Measurements from ENCODE around the gene ANKIB1.

The ANKIB1 gene

GRCh38 chr7:92448205-92448747, 202.5 kb downstream of the ANKIB1 start:
- DNase-seq: peak; percentile 47
- Histone ChIP-seq H3K4me3 (ENCODE audit: low read depth, low read length) (peak overlapping the region; percentile 71), H3K36me3 (peaks cover 50% of the 10 kb centered on the region), H3K27me3 (ENCODE audit: insufficient read depth, low read depth, severe bottlenecking) (no peaks in the 10 kb centered on the region), H3K9me3 (ENCODE audit: severe bottlenecking) (no peaks in the 10 kb centered on the region), H3K27ac (peak overlapping the region; percentile 95)
- no peak for TF ChIP-seq CTCF (IDR thresholded peaks at IDR 0.05; ENCODE audit: low read depth, low read length)

Data from WERI-Rb-1 (cell line).